ENCODE measurements around the gene CCDC124.

The CCDC124 gene

GRCh38 chr19:17949956-17950309, 17.1 kb downstream of the CCDC124 start:
- no peak overlapping the region for H3K27ac ChIP-seq
- peaks cover 0 to 59% (median 48%) of the 10 kb centered on the region in 4 donors for H3K4me1 ChIP-seq
- no peaks in the 10 kb centered on the region for H3K9me3 ChIP-seq
- no peak for TF ChIP-seq CTCF (IDR thresholded peaks at IDR 0.05)
- no peak for DNase-seq
- intact Hi-C loops (cut with DNase I; ENCODE audit: low total_unique reads): no loop called here
- H3K4me3 ChIP-seq: no peak overlapping the region
- peaks cover 3 to 66% of the 10 kb centered on the region in 2 donors for H3K27me3 ChIP-seq
- no peaks in the 10 kb centered on the region for H3K36me3 ChIP-seq

GRCh38 chr19:17950310-17951156, 17.7 kb downstream of the CCDC124 start:
- no peaks in the 10 kb centered on the region for H3K9me3 ChIP-seq
- peaks cover 0 to 59% (median 48%) of the 10 kb centered on the region in 4 donors for H3K4me1 ChIP-seq
- H3K27ac ChIP-seq: no peak overlapping the region
- H3K27me3 ChIP-seq: peaks cover 3 to 68% of the 10 kb centered on the region in 2 donors
- intact Hi-C loops (cut with DNase I; ENCODE audit: low total_unique reads): no loop called here
- H3K4me3 ChIP-seq: no peak overlapping the region
- no peak for TF ChIP-seq CTCF (IDR thresholded peaks at IDR 0.05)
- no peak for DNase-seq
- H3K36me3 ChIP-seq: no peaks in the 10 kb centered on the region

- H3K4me1 ChIP-seq: peaks cover 0 to 59% (median 48%) of the 10 kb centered on the region in 4 donors
- no peaks in the 10 kb centered on the region for H3K36me3 ChIP-seq
- H3K27ac ChIP-seq: no peak overlapping the region
- intact Hi-C loops (cut with DNase I; ENCODE audit: low total_unique reads): no loop called here
- DNase-seq: no peak
- no peaks in the 10 kb centered on the region for H3K9me3 ChIP-seq
- no peak overlapping the region for H3K4me3 ChIP-seq
- H3K27me3 ChIP-seq: peaks cover 3 to 77% of the 10 kb centered on the region in 2 donors
- no peak for TF ChIP-seq CTCF (IDR thresholded peaks at IDR 0.05)
Observed at GRCh38 chr19:17951157-17951989, 18.6 kb downstream of the CCDC124 start.

GRCh38 chr19:17951990-17952976, 19.5 kb downstream of the CCDC124 start:
- Histone ChIP-seq H3K27me3 (peaks cover 3 to 83% of the 10 kb centered on the region in 2 donors), H3K9me3 (no peaks in the 10 kb centered on the region), H3K4me1 (peaks cover 0 to 55% (median 47%) of the 10 kb centered on the region in 4 donors), H3K27ac (no peak overlapping the region), H3K4me3 (no peak overlapping the region), H3K36me3 (no peaks in the 10 kb centered on the region)
- no peak for TF ChIP-seq CTCF (IDR thresholded peaks at IDR 0.05)
- DNase-seq: no peak
- intact Hi-C loops (cut with DNase I; ENCODE audit: low total_unique reads): no loop called here

- Histone ChIP-seq H3K4me1 (peaks cover 0 to 46% (median 43%) of the 10 kb centered on the region in 4 donors), H3K36me3 (no peaks in the 10 kb centered on the region), H3K4me3 (no peak overlapping the region), H3K27ac (no peak overlapping the region), H3K27me3 (peaks cover 3 to 93% of the 10 kb centered on the region in 2 donors), H3K9me3 (no peaks in the 10 kb centered on the region)
- intact Hi-C loops (cut with DNase I; ENCODE audit: low total_unique reads): no loop called here
- DNase-seq: no peak
- TF ChIP-seq CTCF (IDR thresholded peaks at IDR 0.05): no peak
Observed at GRCh38 chr19:17953316-17953801, 20.5 kb downstream of the CCDC124 start.
